Activated naive CD8-positive, alpha-beta T cell (primary cell): ENCODE data around the gene PLAAT4.

ENCODE experiments used
- H3K27ac Mint-ChIP-seq: one replicate; pipeline ENCODE4 v1.8.0; 2021; ENCODE audit warnings: mixed read lengths
- H3K27me3 Mint-ChIP-seq: one replicate; pipeline ENCODE4 v1.8.0; 2021; ENCODE audit warnings: mixed read lengths
- H3K36me3 Mint-ChIP-seq: one replicate; pipeline ENCODE4 v1.8.0; 2021; ENCODE audit warnings: mixed read lengths
- H3K4me1 Mint-ChIP-seq: one replicate; pipeline ENCODE4 v1.8.0; 2021; ENCODE audit warnings: low read depth, mixed read lengths
- H3K4me3 Mint-ChIP-seq: one replicate; pipeline ENCODE4 v1.8.0; 2021; ENCODE audit warnings: mild to moderate bottlenecking, mixed read lengths
- H3K9me3 Mint-ChIP-seq: one replicate; pipeline ENCODE4 v1.8.0; 2021; ENCODE audit warnings: low read depth, mixed read lengths

PLAAT4 gene

GRCh38 chr11:63536669-63537292, at the start of gene PLAAT4:
Gene PLAAT4, plus strand, starts transcription at chr11:63536808. Its CDS starts 61 bp downstream, at chr11:63536869.
- peaks cover 86% of the 10 kb centered on the region for H3K4me1 Mint-ChIP-seq

GRCh38 chr11:63488789-63489188, 47.8 kb upstream of the PLAAT4 start:
- Mint-ChIP-seq H3K9me3 (peaks cover 11% of the 10 kb centered on the region), H3K27ac (no peak overlapping the region), H3K4me3 (no peak overlapping the region), H3K27me3 (peaks cover 5% of the 10 kb centered on the region), H3K36me3 (peaks cover 14% of the 10 kb centered on the region), H3K4me1 (peaks cover 16% of the 10 kb centered on the region)

More at GRCh38 chr11:63536669-63537292, at the start of gene PLAAT4:
- Mint-ChIP-seq H3K36me3 (peaks cover 4% of the 10 kb centered on the region), H3K27ac (peak within 1 kb of the TSS; percentile 95), H3K9me3 (no peaks in the 10 kb centered on the region), H3K4me3 (peak within 1 kb of the TSS; percentile 94), H3K27me3 (no peaks in the 10 kb centered on the region)

GRCh38 chr11:63489879-63490278, 46.7 kb upstream of the PLAAT4 start:
- Mint-ChIP-seq H3K9me3 (peaks cover 8% of the 10 kb centered on the region), H3K27ac (no peak overlapping the region), H3K36me3 (peaks cover 12% of the 10 kb centered on the region), H3K27me3 (peaks cover 7% of the 10 kb centered on the region), H3K4me1 (peaks cover 16% of the 10 kb centered on the region), H3K4me3 (peak overlapping the region; percentile 33)

GRCh38 chr11:63490551-63491239, 45.9 kb upstream of the PLAAT4 start, which contains the start of gene PLAAT5:
Gene PLAAT5, minus strand, starts transcription at chr11:63491167. Its CDS starts 133 bp downstream, at chr11:63491034.
- Mint-ChIP-seq H3K27me3 (peaks cover 7% of the 10 kb centered on the region), H3K27ac (no peak within 1 kb of the TSS), H3K4me1 (peaks cover 16% of the 10 kb centered on the region), H3K36me3 (peaks cover 6% of the 10 kb centered on the region), H3K9me3 (peaks cover under 1% of the 10 kb centered on the region), H3K4me3 (peak within 1 kb of the TSS; percentile 89)

GRCh38 chr11:63491240-63491587, 45.4 kb upstream of the PLAAT4 start:
- H3K4me3 Mint-ChIP-seq = peak overlapping the region; percentile 89
- H3K36me3 Mint-ChIP-seq = peaks cover 5% of the 10 kb centered on the region
- peaks cover 16% of the 10 kb centered on the region for H3K4me1 Mint-ChIP-seq
- H3K9me3 Mint-ChIP-seq = no peaks in the 10 kb centered on the region
- H3K27ac Mint-ChIP-seq = no peak overlapping the region
- peaks cover 7% of the 10 kb centered on the region for H3K27me3 Mint-ChIP-seq

GRCh38 chr11:63491636-63492372, 44.8 kb upstream of the PLAAT4 start:
- H3K27me3 Mint-ChIP-seq = peaks cover 7% of the 10 kb centered on the region
- peaks cover 5% of the 10 kb centered on the region for H3K36me3 Mint-ChIP-seq
- H3K27ac Mint-ChIP-seq = no peak overlapping the region
- H3K4me3 Mint-ChIP-seq = peak overlapping the region; percentile 89
- peaks cover 16% of the 10 kb centered on the region for H3K4me1 Mint-ChIP-seq
- H3K9me3 Mint-ChIP-seq = no peaks in the 10 kb centered on the region

GRCh38 chr11:63492441-63492840, 44.2 kb upstream of the PLAAT4 start:
- Mint-ChIP-seq H3K27me3 (peaks cover 7% of the 10 kb centered on the region), H3K9me3 (no peaks in the 10 kb centered on the region), H3K4me1 (peaks cover 16% of the 10 kb centered on the region), H3K27ac (no peak overlapping the region), H3K4me3 (no peak overlapping the region), H3K36me3 (peaks cover 7% of the 10 kb centered on the region)

GRCh38 chr11:63493127-63493526, 43.5 kb upstream of the PLAAT4 start:
- Mint-ChIP-seq H3K36me3 (peaks cover 9% of the 10 kb centered on the region), H3K27me3 (peaks cover 7% of the 10 kb centered on the region), H3K4me1 (peaks cover 16% of the 10 kb centered on the region), H3K4me3 (no peak overlapping the region), H3K27ac (no peak overlapping the region), H3K9me3 (no peaks in the 10 kb centered on the region)

DNA sequence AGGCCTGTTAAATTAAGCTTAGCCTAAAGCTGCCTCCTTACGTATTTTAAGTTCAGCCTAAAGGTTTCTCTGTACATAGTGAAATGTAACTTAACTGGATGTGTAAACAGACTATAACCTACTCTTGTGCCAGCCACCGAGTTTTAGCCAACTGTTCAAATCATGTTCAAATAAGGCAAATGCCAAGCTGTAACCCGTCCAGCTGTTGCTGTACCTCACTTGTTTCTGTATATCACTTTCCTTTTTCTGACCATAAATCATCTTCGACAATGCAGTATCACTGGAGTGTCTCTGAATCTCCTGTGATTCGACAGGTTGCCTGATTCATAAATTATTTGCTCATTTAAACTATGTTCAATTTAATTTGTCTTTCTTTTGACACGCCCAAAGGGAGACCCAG, 41.6 kb upstream of the PLAAT4 start:
- H3K36me3 Mint-ChIP-seq = peaks cover 17% of the 10 kb centered on the region
- H3K27me3 Mint-ChIP-seq = peaks cover 10% of the 10 kb centered on the region

DNA sequence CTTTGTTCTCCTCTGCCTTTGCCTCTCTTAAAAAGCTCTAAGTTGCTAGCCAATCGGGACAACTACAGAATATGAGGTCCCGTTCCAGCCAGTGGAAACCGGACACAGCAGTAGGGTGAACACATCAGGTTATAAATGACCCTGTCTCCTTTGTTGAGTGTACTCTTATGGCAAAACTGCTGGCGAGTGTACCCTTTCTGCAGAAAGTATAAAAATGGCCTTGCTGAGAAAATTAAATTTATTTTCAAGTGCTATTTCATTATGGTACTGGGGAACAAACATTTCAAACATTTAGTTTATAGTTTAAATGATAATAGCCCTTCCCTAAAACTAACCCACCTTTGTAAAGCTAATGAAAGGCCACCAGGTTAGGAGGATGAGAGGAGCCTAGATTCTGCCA, 36.7 kb upstream of the PLAAT4 start:
- Mint-ChIP-seq H3K9me3 (peaks cover 11% of the 10 kb centered on the region), H3K4me1 (peaks cover 10% of the 10 kb centered on the region), H3K27ac (no peak overlapping the region), H3K36me3 (peaks cover 19% of the 10 kb centered on the region), H3K27me3 (peaks cover 3% of the 10 kb centered on the region), H3K4me3 (no peak overlapping the region)

More for the DNA sequence above, 41.6 kb upstream of the PLAAT4 start:
- Mint-ChIP-seq H3K4me3 (no peak overlapping the region), H3K27ac (no peak overlapping the region), H3K9me3 (peaks cover 5% of the 10 kb centered on the region), H3K4me1 (peaks cover 16% of the 10 kb centered on the region)

- H3K27me3 Mint-ChIP-seq = peaks cover 3% of the 10 kb centered on the region
- no peak overlapping the region for H3K27ac Mint-ChIP-seq
- no peak overlapping the region for H3K4me3 Mint-ChIP-seq
- peaks cover 11% of the 10 kb centered on the region for H3K4me1 Mint-ChIP-seq
- peaks cover 19% of the 10 kb centered on the region for H3K36me3 Mint-ChIP-seq
- H3K9me3 Mint-ChIP-seq = peaks cover 11% of the 10 kb centered on the region
Observed at GRCh38 chr11:63501236-63501635, 35.4 kb upstream of the PLAAT4 start.

DNA sequence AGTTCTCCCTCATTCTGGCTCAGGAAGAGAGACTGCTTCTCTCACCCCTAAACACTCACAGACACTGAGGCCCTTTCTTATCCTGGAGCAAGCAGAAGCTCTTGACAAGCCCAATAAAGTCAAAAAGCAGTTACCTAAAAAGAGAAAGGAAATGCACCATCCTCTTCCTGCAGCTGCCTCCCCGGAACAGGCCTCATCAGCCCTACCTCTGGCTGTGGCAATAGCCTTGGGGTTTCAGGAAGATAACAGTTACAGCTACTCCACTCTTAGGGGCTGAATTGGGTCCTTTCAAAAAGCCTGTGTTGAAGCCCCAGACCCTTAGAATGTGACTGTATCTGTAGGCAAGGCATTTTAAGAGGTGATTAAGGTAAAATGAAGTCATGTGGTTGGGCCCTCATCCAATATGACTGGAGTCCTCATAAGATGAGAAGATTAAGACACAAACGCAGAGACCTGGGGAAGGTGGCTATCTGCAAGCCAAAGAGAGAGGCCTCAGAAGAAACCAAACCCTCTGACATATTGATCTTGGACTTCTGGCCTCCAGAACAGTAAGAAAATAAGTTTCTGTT, 34.3 kb upstream of the PLAAT4 start:
- no peak overlapping the region for H3K27ac Mint-ChIP-seq
- H3K9me3 Mint-ChIP-seq = peaks cover 11% of the 10 kb centered on the region
- peaks cover 11% of the 10 kb centered on the region for H3K4me1 Mint-ChIP-seq
- no peak overlapping the region for H3K4me3 Mint-ChIP-seq
- peaks cover 3% of the 10 kb centered on the region for H3K27me3 Mint-ChIP-seq
- peaks cover 17% of the 10 kb centered on the region for H3K36me3 Mint-ChIP-seq

GRCh38 chr11:63503492-63503891, 33.1 kb upstream of the PLAAT4 start:
- Mint-ChIP-seq H3K27me3 (peaks cover 3% of the 10 kb centered on the region), H3K36me3 (peaks cover 14% of the 10 kb centered on the region), H3K4me1 (peaks cover 15% of the 10 kb centered on the region), H3K27ac (no peak overlapping the region), H3K9me3 (peaks cover 11% of the 10 kb centered on the region), H3K4me3 (no peak overlapping the region)

DNA sequence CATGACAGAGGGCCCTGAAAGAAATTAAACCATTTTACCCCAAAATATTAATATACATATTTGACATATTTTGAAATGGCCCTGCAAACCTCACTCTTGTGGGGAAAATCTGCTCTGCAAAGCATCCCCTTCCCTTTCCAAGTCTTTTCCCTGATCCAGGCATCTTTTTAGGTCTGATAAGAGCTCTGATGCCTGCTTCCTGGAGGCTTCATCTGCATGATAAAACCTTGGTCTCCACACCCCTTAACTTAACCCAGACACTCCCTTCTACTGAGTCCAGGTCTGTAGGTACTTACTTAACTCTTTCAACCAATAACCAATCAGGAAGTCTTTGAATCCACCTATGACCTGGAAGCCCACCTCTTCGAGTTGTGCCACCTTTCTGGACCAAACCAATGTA, 32.6 kb upstream of the PLAAT4 start:
- Mint-ChIP-seq H3K4me3 (no peak overlapping the region), H3K36me3 (peaks cover 10% of the 10 kb centered on the region), H3K4me1 (peaks cover 15% of the 10 kb centered on the region), H3K27ac (no peak overlapping the region), H3K27me3 (no peaks in the 10 kb centered on the region), H3K9me3 (peaks cover 11% of the 10 kb centered on the region)
